Activated CD8-positive, alpha-beta memory T cell treated with anti-CD3 and anti-CD28 coated beads, Interleukin-2, amount 50 U/mL, for 24 hours (primary cell): ENCODE data around the gene C2orf92.

ENCODE experiments used
- DNase-seq: peaks from one replicate; pipeline ENCODE4 v3.0.0-alpha.2; 2020; ENCODE audit errors: extremely low read depth

C2orf92 gene

GRCh38 chr2:97730245-97730644, 60.7 kb downstream of the C2orf92 start:
- no peak for DNase-seq

- DNase-seq: no peak
Observed at GRCh38 chr2:97731274-97732020, 61.9 kb downstream of the C2orf92 start.

DNA sequence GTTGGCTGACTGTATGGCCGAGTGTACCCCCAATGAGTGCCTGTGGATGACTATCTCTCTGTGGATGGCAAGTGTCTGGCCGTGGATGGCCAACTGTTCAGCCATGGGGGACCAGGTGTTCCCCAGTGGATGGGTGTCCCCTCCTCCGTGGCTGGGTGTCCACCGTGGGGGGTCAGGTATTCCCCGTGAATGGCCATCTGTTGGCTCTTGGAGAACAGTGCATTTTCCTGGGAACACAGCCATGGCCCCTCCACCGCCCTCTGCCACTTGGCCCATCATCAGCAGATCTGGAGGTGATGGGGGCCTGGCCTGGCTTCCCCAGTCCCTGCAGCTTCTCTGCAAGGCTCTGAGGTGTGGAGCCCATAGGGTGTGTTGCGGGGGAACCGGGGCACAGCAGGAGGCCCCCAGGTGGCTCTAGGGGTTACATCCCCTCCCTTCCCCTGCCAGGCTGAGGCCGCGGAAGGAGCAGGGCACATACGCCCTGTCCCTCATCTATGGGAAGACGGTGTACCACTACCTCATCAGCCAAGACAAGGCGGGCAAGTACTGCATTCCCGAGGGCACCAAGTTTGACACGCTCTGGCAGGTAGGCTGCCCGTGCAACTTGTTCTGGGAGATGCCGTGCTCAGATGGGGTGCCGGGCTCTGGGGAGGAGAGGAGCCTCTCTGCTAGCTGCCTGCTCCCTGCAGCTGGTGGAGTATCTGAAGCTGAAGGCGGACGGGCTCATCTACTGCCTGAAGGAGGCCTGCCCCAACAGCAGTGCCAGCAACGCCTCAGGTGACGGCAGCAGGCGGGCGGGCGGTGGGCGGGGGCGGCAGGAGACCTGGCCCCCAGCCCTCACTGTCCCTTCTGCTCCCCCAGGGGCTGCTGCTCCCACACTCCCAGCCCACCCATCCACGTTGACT, 63.2 kb downstream of the C2orf92 start:
- no peak for DNase-seq

GRCh38 chr2:97733341-97734035, 64.0 kb downstream of the C2orf92 start:
- no peak for DNase-seq

- DNase-seq: no peak
Observed at GRCh38 chr2:97734061-97735051, 64.8 kb downstream of the C2orf92 start.

DNA sequence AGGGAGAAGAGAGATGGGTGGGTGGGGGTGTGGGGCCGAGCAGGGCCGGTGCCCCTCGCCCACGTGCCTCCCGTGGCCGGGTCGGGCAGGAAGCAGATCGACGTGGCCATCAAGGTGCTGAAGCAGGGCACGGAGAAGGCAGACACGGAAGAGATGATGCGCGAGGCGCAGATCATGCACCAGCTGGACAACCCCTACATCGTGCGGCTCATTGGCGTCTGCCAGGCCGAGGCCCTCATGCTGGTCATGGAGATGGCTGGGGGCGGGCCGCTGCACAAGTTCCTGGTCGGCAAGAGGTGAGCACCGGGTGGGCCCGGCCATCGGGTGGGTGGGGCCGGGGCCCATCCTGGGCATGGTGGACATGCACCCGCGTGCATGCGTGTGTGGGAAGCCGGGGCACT, 65.6 kb downstream of the C2orf92 start:
- DNase-seq: no peak

DNA sequence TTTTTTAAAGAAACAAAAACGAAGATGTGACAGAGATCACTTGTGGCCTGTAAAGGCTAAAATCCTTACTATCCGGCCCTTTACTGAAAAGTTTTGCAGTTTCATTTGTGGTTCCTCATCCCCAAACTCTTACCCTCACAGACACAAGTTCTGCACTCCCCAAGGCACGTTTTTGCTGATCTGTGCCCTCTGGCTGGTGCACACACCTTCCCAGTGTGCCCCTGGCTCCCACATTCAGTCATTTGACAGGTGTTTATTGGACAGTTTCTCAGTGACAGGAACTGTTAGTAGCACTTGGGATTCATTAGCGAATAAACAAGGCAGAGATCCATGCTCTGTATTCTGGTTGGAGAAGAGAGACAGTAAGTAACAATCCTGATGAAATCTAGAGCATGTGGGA, 66.7 kb downstream of the C2orf92 start:
- DNase-seq: no peak

GRCh38 chr2:97736608-97737330, 67.3 kb downstream of the C2orf92 start:
- DNase-seq: no peak

DNA sequence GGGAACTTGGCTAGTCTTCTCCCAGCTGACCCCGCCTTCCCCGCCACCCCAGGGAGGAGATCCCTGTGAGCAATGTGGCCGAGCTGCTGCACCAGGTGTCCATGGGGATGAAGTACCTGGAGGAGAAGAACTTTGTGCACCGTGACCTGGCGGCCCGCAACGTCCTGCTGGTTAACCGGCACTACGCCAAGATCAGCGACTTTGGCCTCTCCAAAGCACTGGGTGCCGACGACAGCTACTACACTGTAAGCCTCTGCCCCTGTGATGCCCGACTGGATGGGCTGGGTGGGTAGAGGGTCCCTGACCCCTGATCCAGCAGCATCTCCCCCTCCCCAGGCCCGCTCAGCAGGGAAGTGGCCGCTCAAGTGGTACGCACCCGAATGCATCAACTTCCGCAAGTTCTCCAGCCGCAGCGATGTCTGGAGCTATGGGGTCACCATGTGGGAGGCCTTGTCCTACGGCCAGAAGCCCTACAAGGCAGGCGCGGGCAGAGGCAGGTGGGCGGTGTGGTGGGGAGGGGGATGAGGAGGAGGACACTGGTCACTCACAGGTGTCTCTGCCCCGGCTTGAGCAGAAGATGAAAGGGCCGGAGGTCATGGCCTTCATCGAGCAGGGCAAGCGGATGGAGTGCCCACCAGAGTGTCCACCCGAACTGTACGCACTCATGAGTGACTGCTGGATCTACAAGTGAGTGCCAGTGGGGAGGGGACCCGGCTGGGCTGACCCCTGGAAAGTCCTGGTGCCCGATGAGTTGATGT, 68.1 kb downstream of the C2orf92 start:
- no peak for DNase-seq

- DNase-seq: no peak
Observed at GRCh38 chr2:97738179-97739019, 68.9 kb downstream of the C2orf92 start.

GRCh38 chr2:97739020-97739892, 69.7 kb downstream of the C2orf92 start:
- no peak for DNase-seq

DNA sequence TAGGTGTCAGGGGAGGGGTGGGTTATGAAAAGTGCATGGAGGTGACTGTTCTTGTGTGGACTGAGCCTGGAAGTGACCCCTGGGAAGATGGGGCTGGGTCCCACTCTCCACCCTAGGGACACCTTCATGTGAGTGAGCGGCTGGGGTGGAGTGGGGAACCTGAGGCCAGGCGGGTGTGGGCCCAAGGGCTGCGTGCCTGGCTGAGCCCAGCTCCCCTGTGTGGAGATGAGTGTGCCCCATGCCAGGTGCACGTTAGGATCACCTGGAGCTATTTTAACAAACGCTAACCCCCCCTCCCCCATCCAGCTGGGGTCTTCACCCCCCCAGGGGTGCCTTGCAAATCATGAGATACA, 70.4 kb downstream of the C2orf92 start:
- no peak for DNase-seq

GRCh38 chr2:97740590-97741182, 71.2 kb downstream of the C2orf92 start:
- no peak for DNase-seq

DNA sequence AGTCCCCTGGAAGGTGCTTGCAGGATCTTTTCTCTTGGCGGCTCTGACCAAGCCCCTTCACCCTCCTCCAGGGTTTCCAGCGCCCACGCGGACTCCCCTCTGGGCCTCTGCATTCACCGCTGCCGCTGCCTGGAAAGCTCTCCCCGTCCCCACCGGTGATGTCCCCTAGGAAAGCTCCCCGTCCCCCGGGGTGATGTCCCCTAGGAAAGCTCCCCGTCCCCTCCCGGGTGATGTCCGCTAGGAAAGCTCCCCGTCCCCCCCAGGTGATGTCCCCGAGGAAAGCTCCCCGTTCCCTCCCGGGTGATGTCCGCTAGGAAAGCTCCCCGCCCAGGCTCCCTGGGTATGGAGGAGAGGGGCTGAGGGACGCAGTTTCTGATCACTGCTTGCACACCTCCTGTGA, 71.7 kb downstream of the C2orf92 start:
- no peak for DNase-seq

DNA sequence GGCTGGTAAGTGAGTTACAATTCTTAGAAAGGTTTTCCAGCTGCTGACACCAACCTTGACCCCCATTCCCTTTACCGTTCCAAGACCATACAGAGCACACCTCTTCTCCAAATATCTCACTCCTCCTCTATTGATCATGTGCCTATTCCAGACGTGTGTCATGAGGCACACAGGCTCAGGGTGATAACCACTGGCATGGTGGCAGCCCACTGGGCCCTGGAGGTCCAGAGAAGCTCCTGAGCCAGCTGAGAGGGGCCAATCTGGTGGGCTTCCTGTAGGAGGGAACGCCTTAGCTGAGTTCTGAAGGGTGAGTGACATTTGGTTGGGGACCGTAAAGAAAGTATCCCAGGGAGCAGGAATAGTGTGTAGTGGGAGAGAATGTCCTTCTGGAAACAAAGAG, 72.2 kb downstream of the C2orf92 start:
- DNase-seq: no peak

DNA sequence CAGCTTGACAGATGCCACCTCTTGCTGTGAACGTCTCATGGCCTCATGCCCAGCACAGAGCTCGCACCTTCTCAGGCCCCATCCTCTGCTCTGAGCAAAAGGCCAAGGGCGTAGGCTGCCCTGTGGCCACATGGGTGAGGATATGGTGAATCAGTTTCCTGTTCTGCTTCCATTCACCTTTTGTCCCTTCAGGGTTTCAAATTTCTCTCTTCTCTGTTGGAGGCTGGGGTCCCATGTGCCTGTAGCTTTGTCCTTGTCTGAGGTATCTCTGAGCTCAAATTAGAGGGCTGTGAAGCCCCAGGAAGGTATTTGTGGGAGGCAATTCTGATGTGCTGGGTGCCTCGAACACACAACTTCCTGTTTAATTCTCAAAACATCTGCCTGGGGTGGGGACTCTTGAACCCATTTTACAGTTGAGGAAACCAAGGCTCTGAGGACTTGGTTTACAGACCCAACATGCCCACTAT, 72.9 kb downstream of the C2orf92 start:
- no peak for DNase-seq

DNA sequence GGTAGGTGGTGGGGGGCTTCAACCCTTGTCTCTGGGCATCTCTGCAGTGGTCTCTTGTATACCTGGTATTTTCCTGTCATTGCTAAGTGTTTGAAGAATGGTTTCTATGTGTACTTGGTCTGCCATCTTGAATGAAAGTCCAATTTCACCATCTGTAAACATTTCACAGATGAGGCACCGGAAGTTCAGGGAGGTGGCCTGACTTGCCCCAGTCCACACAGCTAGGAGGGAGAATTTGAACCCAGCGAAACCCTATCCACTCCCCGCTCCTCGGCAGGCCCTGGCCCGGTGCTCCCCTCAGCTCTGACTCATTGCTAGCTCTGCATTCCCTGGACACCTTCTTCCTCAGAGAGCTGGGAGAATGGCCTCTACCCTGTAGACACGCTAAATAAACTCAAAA, 74.4 kb downstream of the C2orf92 start:
- DNase-seq: no peak
